Epidermal melanocyte (primary cell): Measurements from ENCODE around the gene SYTL1.

ENCODE experiments used
- DNase-seq: peaks from one replicate; pipeline ENCODE4 v3.0.0; 2011; ENCODE audit warnings: low spot score; ENCODE audit not compliant: insufficient read length

Gene SYTL1

DNA sequence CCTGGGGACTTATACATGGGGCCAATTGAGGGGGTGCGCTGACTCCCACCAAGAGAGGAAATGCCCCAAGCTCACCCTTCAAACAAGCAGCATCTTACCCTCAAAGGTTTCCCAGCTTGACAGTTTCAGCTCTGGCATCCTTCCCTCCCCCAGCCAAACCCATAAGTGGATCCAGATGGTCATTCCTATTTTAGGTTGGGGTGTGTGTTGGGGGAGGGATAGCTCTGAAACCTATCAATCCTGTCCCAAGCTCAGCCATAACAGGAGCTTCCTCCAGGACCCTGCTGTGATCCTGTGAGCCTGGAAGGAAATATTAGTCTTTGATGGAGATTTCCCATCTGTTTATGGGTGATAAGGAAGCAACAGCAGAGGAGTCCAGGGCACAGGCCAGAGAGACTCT, 23.2 kb upstream of the SYTL1 start:
- DNase-seq = no peak

DNA sequence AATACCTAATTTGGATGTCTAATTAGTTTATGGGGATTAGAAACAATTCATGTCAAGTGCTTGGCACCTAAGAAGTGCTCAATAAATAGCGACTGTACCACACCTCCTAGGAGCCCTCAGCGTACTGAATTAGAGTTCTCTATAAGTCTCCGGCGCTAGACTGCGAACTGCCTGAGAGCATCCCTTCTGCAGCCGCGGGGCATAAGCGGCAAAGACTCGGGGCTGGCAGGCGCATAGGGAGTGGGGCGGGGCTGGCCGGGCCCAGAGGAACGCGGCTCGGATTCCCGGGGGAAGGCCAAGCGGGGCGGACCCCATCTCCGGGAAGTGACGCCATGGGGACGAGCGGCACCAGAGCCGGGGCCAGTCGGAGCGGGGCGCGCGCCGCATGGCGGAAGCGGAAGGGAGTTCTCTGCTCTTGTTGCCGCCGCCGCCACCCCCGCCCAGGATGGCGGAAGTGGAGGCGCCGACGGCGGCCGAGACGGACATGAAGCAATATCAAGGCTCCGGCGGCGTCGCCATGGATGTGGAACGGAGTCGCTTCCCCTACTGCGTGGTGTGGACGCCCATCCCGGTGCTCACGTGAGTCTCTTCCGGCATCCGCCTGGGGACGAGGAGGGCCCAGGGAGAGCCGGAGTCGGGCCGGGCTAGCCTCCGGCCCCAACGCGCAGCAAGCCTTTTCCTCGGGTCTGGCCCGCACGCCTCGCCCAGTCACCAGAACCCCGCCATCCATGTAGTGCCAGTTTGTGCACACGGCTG, 19.8 kb upstream of the SYTL1 start, which contains the start of gene TMEM222:
Gene TMEM222, plus strand, starts transcription at position 351 of the 756 bp plus-strand sequence. Its CDS starts 35 bp downstream, at position 386.
- DNase-seq = peak; percentile 95

DNA sequence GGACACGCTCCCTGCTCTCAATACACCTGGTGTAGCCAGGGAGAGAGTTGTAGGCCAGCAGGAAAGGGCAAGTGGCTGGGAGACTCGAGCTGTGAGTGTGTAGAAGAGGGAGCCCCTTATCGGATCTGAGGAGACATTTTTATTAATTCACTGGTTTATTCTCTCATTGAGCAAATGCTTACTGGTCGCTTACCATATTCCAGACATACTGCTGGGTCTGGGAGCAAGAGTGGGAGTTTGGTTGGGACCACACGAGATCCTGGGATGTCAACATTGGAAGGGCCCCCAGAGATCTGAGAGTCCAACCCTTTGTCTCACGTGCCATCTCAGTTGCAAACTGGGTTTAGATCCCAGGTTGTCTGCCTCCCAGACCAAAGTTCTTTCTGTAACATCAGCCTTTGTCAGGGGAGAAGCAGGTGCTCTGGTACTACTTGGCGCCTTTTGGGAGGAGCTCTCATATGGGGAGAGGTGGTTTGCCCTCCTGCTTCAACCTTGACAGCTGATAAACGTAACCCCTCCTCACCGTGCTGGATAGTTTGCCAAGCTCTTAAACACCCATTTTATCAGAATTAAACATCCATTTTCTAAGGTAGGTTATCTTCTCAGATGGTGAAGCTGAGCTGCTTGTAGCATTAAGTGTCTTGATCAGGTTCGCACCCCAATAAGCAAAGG, 19.1 kb upstream of the SYTL1 start:
- DNase-seq = no peak

DNA sequence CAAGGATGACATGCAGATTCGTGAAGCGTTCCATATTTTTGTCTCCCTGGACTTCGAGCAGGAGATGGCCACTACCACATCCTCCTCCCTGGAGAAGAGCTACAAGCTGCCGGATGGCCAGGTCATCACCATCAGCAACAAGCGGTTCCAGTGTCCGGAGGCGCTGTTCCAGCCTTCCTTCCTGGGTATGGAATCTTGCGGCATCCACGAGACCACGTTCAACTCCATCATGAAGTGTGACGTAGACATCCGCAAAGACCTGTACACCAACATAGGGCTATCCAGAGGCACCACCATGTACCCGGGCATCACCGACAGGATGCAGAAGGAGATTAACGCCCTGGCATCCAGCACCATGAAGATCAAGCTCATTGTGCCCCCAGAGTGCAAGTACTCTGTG, 16.5 kb upstream of the SYTL1 start:
- DNase-seq = no peak

DNA sequence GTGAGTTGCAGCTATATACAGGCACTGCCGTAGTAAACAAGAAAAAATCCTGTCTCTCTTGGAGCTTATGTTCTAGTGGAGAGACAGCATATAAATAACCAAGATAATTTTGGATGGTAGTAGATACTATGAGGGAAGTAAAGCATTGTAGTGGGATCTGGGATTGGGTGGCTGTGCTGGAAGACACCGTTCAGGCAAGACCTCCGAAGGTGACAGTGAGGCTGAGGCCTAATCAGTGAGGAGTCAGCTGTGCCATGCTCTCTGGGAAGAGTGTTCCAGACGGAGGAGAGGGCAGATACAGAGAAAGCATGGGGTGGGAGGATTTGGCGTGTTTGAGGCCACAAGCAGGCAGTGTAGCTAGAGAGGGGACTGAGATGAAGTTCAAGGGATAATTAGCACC, 13.9 kb upstream of the SYTL1 start:
- DNase-seq = no peak

DNA sequence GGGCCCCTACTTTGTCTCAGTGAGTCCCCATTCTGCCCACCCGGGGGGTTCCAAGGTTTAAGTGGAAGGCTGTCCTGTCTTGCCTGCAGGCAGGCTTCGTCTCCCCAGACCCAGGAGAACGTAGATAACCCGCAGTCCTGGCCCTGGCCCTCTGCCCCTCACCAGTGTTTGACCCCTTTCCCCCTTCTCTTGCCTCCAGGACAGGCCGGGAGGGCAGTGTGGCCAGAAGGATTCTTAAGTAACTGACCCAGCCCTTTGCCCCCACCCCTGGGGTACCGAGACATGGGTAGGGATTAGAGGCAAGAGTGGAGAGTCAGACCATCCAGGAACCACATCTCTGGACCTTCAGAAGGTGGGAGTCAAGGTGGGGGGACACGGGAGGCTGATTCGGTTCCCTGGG, 11.0 kb upstream of the SYTL1 start:
- no peak for DNase-seq

DNA sequence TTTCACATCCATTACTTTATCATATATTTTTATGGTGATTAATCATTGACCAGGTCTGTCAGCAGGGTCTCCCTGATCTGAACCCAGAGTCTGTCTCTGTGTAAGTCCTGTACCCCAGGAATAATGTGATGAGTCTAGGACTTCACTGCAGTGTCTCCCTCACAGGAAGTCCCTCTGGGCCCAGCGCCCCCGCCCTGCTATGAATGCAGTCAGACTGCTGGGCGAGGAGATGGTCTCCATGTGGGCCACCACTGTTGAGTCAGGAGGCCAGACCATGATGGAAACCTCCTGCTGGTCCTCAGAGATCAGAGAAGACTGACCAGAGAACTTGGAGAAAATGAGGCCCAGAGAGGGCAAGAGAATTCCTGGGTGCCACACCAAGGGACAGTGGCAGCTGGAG, 10.4 kb upstream of the SYTL1 start:
- no peak for DNase-seq

DNA sequence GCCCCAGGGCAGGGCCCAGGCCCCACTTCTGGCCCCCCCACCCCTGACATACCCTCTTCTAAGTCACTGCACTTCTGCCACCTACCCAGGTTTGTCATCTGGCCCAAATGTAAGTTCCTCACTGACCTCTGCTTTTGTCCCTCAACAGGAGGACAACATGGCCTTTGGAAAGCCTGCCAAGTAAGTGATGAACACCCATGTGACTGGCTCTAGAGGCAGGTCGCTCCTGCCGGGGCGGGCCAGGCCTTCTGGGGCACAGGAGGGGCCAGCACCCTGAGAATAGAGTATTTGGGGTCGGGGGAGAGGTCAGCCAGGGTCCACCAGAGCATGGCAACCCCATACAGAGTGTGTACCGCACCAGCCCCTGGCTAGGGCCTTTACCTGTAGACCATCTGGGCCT, 9.9 kb upstream of the SYTL1 start:
- DNase-seq = no peak

DNA sequence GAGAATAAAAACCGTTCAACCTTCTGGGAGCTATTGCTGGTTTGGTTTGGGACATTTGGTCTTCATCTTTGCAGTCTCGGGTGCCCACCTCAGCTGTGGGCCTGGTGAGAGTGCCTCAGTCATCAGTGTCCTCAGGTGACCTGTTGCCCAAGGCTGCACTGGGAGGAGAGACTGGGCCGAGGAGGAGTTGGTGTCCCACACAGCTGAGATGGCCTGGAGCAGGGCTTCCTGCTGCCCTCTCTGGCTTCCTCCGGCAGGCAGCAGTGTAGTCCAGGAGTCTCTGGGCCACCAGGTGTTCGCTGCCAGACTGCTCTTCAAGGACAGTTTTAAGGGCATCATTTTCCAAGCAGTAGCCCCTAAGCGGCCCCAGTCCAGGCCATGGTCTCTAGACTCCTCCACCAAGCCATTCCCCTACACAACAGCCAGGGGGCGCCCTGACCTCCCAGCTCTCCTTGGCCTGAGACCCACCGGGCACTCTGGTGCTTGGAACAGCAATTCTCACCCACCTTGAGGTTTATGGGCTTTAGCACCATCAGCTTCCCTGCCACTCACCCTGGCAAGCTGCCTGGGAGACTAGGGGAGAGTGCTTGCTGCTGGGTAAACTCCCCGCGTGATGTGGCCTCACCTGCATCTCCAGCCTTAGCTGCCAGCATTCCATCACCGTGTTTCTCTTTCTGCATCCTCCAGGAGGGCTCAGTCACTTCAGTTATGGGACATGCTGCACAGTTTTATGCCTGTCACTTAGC, 9.1 kb upstream of the SYTL1 start:
- peak; percentile 71 for DNase-seq

DNA sequence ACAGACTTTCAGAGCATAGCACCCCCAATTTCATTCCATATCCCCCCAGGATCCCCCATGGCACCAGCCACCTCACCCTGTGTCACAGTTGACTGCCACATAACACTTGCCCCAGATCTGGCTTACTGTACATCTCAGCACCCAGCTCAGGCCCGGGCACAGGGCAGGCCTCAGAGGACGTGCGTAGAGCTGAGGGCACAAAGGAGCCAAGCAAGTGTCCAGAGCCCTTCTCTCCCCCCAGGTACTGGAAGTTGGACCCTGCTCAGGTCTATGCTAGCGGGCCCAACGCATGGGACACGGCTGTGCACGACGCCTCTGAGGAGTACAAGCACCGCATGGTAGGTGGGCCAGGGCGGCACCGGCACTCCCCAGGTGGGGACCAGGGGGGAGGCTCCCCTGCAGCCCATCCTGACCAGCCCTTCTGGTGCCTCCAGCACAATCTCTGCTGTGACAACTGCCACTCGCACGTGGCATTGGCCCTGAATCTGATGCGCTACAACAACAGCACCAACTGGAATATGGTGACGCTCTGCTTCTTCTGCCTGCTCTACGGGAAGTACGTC, 8.0 kb upstream of the SYTL1 start:
- no peak for DNase-seq

DNA sequence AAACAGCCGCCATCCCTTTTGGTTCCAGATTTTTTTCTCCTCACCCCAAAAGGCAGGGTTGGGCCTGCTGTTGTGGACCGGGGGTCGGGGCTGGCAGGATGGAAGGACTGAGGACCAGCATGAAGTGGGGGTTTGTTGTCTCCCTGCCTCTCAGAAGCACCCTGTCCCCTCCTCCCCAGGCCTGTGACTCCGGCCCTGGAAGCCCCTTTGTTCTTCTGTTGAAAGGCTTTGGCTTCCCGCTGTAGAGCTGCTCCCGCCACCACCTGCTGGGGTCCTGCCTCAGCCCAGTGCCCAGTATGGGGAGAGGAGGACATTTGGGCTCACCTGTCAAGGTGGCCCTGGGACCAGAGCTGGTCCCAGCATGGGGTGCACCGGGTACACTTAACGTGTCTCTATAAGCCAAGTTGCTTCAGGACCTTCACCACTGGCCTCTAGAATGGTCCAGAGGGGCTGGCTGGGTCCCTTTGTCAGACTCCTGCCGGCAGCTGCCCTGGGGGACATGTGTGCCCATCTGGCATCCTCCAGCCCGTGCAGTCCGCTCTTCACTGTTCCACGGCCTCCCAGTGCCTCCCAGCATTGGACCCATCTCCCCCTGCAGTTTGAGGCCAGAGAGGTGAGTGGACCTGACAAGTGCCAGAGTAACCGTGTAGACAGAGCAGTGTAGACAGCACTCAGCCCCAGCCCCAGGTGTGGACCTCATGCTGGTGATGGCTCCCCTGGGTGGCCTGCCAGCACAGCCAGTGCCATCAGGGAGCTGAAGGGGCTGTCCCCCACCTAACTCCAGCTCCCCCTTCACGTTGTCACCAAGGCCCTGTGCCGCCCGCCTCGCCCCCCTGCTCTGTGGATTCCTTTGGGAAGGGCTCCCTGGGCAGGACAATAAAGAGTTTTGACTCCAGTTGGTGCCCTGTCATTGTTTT, 6.1 kb upstream of the SYTL1 start:
- no peak for DNase-seq

DNA sequence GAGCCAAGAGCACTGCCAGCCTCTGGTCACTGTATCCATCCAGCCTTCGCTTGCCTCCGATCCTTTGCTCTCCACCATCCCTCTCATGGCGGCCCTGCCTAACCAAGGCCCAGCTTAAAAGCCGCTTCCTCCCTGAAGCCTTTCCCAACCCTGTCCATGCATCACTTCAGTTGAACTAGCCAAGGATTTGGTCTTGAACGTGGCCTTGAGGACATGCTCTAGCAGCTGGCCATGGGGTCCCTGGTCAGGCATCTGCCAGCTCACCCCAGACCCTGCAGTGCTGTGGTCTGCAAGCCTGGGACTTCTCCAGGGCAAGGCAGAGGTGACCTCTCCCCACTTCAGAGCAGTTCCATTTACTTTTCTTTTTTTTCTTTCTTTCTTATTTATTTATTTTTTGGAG, 5.1 kb upstream of the SYTL1 start:
- no peak for DNase-seq

DNA sequence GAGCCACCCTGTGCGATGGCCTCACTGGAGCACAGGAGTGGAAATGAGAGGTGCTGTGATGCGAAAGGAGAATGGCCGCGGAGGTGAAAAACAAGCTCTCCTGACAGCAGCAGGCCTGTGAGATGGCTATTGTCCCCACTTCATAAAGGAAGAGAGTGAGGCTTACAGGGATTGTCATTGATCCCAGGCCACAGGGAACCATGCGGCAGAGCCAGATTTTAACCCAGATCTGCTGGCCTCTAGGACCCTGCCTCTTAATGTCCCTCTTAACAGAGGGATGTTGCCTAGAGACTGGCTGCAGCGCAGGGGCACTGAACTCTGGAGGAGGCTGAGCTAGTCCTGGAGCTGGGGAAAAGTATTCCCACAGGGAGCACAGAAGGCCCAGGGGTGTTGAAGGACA, 3.1 kb upstream of the SYTL1 start:
- DNase-seq = no peak

DNA sequence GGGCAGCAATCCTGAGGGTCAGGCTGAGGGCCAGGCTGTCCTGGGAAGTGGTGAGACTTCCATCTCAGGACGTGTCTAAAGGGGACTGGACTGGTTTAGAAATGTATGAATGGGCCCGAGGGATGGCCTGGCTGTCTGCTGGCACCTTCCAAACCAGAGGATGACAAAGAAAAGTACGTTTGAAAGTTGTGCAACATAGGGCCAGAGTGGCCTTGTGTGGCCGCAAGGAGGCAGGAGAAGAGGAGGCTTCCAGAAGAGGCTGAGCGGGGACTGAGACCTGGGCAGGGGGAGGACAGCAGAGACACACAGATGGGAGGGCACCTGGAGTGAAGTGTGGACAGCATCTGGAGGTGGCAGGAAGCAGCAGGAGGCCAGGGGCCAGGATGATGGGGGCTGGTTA, 2.6 kb upstream of the SYTL1 start:
- DNase-seq = no peak

DNA sequence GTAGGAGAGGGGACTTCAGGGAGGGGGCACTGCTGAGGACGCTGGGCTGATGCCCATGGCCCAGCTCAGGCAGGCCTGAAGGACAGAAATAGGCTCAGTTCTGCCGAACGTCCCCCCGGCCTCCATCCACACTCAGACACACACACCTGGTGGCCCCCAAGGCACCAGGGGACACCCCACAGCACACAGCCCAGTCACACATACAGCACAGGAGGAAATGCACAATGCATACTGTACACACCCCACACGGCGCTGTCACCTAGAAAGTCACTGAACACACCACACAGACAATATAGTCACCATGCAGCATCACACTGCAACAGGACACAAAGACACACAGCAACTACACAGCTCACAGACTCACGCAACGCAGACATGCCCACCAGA, 562 bp downstream of the SYTL1 start:
- no peak for DNase-seq

DNA sequence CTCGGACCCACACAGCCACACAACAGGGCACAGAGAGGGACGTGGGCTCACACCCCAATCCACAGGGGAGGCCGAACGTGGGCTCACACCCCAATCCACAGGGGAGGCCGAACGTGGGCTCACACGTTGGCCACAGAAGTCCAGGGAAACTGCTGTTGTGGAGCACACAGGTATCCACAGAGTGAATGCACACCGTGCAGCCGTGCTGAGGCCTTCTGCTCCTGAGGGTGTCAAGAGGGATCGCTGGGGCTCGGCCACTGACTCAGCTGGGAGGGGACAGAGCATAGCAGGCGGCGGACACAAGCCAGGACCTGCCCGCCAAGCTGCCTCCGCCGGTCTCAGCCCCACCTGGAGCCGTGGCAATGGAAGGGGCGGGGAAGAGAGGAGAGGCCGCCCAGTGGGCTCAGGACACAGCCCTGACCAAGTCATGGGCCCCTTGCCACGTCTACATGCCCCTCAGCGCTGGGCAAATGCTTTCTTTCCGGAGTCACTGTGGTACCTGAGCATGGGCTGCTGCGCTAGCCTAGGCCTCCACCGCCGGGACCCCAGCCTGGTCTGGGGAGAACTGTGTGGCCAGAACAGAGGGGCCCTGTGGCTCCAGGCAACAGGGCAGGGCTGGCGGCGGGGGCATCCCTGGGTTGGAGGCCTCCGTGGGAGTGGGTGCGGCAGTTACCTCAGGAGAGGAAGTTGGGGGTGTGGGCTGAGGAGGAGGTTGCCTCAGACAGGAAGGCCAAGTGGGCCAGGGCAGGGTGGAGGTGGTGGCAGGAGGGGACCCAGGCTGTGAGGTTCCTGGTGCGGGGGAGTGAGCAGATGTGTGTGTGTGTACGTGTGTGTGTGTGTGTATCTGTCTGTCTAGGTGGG, 1.2 kb downstream of the SYTL1 start:
- DNase-seq = no peak

DNA sequence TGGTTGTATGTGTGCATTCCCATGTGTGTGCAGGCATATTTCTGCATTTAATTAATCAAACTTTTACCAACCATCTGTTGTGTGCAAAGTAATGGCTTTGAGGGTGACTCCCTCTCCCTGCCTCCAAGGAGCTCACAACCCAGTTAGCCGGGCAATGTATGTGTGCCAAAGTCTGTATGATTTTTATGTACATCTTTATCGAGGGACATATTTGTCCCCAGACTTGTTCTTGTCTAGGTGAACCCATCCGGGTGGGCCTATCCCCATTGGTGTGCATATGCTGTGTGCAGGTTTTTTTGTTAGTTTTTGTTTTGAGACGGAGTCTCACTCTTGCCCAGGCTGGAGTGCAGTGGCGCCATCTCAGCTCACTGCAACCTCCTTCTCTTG, 1.8 kb downstream of the SYTL1 start:
- DNase-seq = no peak

DNA sequence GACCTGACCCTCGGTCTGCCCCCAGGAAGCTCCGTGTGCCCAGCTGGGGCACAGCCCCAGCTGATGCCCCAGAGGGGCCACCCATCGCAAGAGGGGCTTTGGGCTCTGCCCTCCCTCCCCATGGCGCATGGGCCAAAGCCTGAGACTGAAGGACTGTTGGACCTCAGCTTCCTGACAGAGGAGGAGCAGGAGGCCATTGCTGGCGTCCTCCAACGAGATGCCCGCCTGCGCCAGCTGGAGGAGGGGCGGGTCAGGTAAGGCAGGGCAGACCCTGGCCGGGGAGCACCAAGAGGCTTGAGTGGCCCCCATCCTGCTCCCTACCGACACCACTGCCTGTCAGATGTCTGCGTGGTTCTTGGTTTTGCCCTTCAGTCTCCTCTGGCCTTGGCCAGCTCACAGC, 3.5 kb downstream of the SYTL1 start:
- no peak for DNase-seq

DNA sequence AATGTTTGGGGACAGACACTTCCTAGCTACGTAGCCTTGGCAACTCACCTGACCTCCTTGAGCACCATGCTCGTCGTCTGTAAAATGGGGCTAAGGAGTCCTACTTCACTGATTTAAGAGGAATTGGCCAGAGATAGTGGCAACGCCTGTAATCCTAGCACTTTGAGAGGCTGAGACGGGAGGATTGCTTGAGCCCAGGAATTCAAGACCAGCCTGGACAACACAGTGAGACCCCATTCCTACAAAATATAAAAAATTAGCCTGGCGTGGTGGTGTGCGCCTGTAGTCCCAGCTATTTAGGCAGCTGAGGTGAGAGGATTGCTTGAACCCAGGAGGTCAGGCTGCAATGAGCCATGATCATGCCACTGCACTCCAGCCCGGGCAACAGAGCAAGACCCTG, 4.5 kb downstream of the SYTL1 start:
- no peak for DNase-seq

DNA sequence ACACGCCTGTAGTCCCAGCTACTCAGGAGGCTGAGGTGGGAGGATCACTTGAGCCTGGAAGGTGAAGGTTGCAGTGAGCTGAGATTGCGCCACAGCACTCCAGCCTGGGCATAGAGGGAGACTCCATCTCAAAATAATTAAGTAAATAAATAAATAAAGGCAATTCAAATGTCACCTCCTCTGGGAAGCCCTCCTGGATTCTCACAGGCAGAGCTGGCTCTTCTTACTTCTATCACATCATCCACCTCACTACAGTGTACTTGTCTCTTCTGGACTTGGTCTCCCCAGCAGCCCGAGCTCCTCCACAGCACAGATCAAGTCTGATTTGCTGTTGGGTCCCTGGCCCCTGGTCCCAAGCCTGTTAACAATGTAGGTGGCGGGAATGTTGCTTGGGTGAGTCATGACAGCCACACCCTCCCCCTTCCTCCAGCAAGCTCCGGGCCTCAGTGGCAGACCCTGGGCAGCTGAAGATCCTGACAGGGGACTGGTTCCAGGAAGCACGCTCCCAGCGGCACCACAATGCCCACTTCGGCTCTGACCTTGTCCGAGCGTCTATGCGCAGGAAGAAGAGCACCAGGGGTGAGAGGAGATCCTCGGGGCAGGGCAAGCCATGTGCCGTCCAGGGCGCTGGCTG, 5.3 kb downstream of the SYTL1 start:
- no peak for DNase-seq
